DND-41 (cell line): ENCODE data around the gene HYAL4.
"Not testable (repeated sequence)": the region's sequence is repeated elsewhere in the genome, so short reads cannot be mapped to it uniquely, and the experiment has no call there.

Experiments
- ATAC-seq: fragments of 200-7000 bp; cut with Tn5 transposase; 3 replicates; pipeline ENCODE4 v1.9.1; 2021; ENCODE audit warnings: low read depth; ENCODE audit not compliant: insufficient read depth
- DNase-seq: peaks from one replicate; pipeline ENCODE4 v3.0.0-alpha.2; 2020
- H2AFZ ChIP-seq: 2 replicates; pipeline ENCODE4 v1.6.0; 2012; ENCODE audit warnings: low read depth, low read length
- H3K27ac ChIP-seq: 2 replicates; pipeline ENCODE4 v1.5.1; 2012; ENCODE audit warnings: low read length, inconsistent platforms
- H3K27me3 ChIP-seq: fragments of 200-600 bp; sonication (generic); 2 replicates; pipeline ENCODE4 v1.6.0; 2012; ENCODE audit warnings: low read length, mild to moderate bottlenecking, inconsistent platforms; ENCODE audit not compliant: insufficient read depth, poor library complexity
- H3K36me3 ChIP-seq: 2 replicates; pipeline ENCODE4 v1.5.1; 2012; ENCODE audit warnings: low read length, inconsistent platforms; ENCODE audit not compliant: insufficient read depth
- H3K4me1 ChIP-seq: 2 replicates; pipeline ENCODE4 v1.5.1; 2012; ENCODE audit warnings: mild to moderate bottlenecking, low read length; ENCODE audit not compliant: insufficient read depth
- H3K4me2 ChIP-seq: 2 replicates; pipeline ENCODE4 v1.6.0; 2012; ENCODE audit warnings: mild to moderate bottlenecking, moderate library complexity, low read length, inconsistent platforms; ENCODE audit not compliant: insufficient read depth
- H3K4me3 ChIP-seq, 2 experiments: fragments of 200-600 bp in 1 of 2; shearing (Covaris generic) in 1 of 2; 2 replicates each; pipeline ENCODE4 v1.5.1; 2012 to 2016; ENCODE audit warnings: inconsistent platforms in 2 of 2, low read length in 2 of 2, mild to moderate bottlenecking in 2 of 2, low read depth in 1 of 2, moderate library complexity in 1 of 2
- H3K79me2 ChIP-seq: 2 replicates; pipeline ENCODE4 v1.6.0; 2012; ENCODE audit warnings: low read length, inconsistent platforms; ENCODE audit not compliant: insufficient read depth
- H3K9ac ChIP-seq: 2 replicates; pipeline ENCODE4 v1.6.0; 2012; ENCODE audit warnings: low read depth, mild to moderate bottlenecking, inconsistent platforms, low read length, moderate library complexity
- H3K9me3 ChIP-seq: 2 replicates; pipeline ENCODE4 v1.5.1; 2012; ENCODE audit warnings: low read length, moderate library complexity, mild to moderate bottlenecking, inconsistent platforms; ENCODE audit not compliant: insufficient read depth, severe bottlenecking
- H4K20me1 ChIP-seq: 2 replicates; pipeline ENCODE4 v1.6.0; 2012; ENCODE audit warnings: low read length; ENCODE audit not compliant: insufficient read depth
- EZH2 ChIP-seq: IDR thresholded peaks from 3 replicates; pipeline ENCODE4 v1.6.1; 2012; ENCODE audit warnings: borderline replicate concordance, low read depth, mild to moderate bottlenecking, moderate library complexity, low read length, inconsistent platforms; ENCODE audit not compliant: severe bottlenecking
- TF ChIP-seq, protein P1 (sequence below): IDR thresholded peaks from 2 replicates; pipeline ENCODE4 v1.5.1; 2012; ENCODE audit warnings: borderline replicate concordance, low read length, moderate library complexity, mild to moderate bottlenecking; ENCODE audit not compliant: poor library complexity, severe bottlenecking; ENCODE audit errors: extremely low read depth

Gene HYAL4

DNA sequence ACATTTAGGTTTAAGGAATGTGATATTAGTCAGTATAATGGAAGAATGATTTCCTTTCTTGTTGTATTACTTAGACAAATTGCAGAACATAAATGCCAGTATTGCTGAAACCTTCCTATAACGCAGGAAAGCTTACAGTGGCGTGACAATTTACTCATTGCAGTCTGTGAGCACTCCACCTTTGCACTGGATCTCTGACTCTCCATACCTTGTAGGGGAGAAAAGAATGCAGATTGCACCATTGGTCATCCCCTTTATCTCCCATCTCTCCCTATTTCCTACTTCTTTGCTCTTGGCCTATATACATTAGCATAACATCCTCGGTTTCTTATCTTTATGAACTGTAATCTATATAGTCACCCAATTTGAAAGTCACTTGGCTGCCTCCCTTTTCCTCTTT lies 28.1 kb upstream of the HYAL4 start:
- Histone ChIP-seq H3K4me3 (no peak overlapping the region), H3K4me2 (no peak overlapping the region), H3K36me3 (no peaks in the 10 kb centered on the region), H4K20me1 (no peaks in the 10 kb centered on the region), H3K27ac (no peak overlapping the region), H3K9ac (no peak overlapping the region), H2AFZ (no peak overlapping the region), H3K9me3 (no peaks in the 10 kb centered on the region), H3K79me2 (no peaks in the 10 kb centered on the region), H3K4me1 (no peaks in the 10 kb centered on the region), H3K27me3 (no peaks in the 10 kb centered on the region)
- ATAC-seq (no peak), DNase-seq (no peak)
- TF ChIP-seq, protein P1, sequence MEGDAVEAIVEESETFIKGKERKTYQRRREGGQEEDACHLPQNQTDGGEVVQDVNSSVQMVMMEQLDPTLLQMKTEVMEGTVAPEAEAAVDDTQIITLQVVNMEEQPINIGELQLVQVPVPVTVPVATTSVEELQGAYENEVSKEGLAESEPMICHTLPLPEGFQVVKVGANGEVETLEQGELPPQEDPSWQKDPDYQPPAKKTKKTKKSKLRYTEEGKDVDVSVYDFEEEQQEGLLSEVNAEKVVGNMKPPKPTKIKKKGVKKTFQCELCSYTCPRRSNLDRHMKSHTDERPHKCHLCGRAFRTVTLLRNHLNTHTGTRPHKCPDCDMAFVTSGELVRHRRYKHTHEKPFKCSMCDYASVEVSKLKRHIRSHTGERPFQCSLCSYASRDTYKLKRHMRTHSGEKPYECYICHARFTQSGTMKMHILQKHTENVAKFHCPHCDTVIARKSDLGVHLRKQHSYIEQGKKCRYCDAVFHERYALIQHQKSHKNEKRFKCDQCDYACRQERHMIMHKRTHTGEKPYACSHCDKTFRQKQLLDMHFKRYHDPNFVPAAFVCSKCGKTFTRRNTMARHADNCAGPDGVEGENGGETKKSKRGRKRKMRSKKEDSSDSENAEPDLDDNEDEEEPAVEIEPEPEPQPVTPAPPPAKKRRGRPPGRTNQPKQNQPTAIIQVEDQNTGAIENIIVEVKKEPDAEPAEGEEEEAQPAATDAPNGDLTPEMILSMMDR: no peak
- TF ChIP-seq EZH2: no peak

DNA sequence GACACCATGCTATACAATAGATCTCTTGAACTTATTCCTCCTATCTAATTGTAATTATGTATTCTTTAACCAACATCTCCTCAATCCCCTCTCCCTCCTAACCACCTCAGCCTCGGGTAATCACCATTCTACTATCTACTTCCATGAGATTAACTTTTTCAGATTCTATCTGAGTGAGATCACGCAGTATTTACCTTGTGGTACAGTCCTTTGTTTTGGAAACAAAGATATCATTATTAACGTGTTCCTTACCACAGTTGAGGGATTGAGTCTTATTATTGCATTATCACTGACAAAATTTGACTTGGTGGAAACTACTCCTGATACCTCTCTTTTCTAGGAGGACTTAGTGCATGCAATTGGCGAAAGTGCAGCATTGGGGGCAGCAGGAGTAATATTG lies 26.0 kb upstream of the HYAL4 start:
- Histone ChIP-seq H3K27me3 (peaks cover 1% of the 10 kb centered on the region), H3K4me2 (no peak overlapping the region), H3K9me3 (no peaks in the 10 kb centered on the region), H3K27ac (no peak overlapping the region), H2AFZ (no peak overlapping the region), H3K79me2 (no peaks in the 10 kb centered on the region), H3K4me3 (no peak overlapping the region), H4K20me1 (no peaks in the 10 kb centered on the region), H3K9ac (no peak overlapping the region), H3K36me3 (no peaks in the 10 kb centered on the region), H3K4me1 (no peaks in the 10 kb centered on the region)
- DNase-seq (no peak), ATAC-seq (no peak)
- TF ChIP-seq, protein P1: no peak
- TF ChIP-seq EZH2: no peak

DNA sequence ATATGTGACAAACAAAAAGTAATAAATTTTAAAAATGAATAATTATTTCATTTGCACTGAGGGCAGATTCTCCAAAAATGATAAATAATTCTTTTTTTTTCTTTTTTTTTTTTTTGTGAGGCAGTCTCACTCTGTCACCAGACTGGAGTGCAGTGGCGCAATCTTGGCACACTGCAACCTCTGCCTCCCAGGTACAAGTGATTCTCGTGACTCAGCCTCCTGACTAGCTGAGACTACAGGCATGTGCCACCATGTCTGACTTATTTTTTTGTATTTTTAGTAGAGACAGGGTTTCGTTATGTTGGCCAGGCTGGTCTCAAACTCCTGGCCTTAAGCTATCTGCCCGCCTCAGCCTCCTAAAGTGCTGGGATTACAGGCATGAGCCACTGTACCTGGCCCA lies 25.2 kb upstream of the HYAL4 start:
- not testable (repeated sequence) for ATAC-seq, H3K4me2 ChIP-seq, H3K4me3 ChIP-seq, H3K79me2 ChIP-seq, H4K20me1 ChIP-seq, H3K9me3 ChIP-seq, H3K4me1 ChIP-seq, H2AFZ ChIP-seq, H3K9ac ChIP-seq, DNase-seq, H3K27me3 ChIP-seq, H3K36me3 ChIP-seq, H3K27ac ChIP-seq

DNA sequence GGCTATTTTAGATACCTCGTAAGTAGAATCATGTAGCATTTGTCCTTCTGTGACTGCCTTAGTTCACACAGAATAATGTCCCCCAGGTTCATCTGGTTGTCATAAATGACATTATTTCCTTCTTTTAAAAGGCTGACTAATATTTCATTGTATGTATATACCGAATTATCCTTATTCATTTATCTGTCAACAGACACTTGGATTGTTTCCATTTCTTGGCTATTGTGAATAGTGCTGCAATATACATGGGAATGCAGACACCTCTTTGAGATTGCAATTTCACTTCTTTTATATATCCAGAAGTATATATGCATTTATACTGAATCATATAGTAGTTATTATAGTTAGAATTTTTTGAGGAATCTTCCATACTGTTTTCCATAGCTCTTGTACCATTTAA lies 24.1 kb upstream of the HYAL4 start:
- no peaks in the 10 kb centered on the region for H3K9me3 ChIP-seq
- H3K9ac ChIP-seq: no peak overlapping the region
- DNase-seq (no peak), ATAC-seq (no peak)
- H3K4me1 ChIP-seq: no peaks in the 10 kb centered on the region
- H3K27me3 ChIP-seq: peaks cover 3% of the 10 kb centered on the region
- H3K4me3 ChIP-seq: no peak overlapping the region
- H3K79me2 ChIP-seq: no peaks in the 10 kb centered on the region
- no peaks in the 10 kb centered on the region for H3K36me3 ChIP-seq
- no peak overlapping the region for H3K27ac ChIP-seq
- H3K4me2 ChIP-seq: no peak overlapping the region
- no peaks in the 10 kb centered on the region for H4K20me1 ChIP-seq
- TF ChIP-seq, protein P1: no peak
- TF ChIP-seq EZH2: no peak
- no peak overlapping the region for H2AFZ ChIP-seq
